GM12878 (cell line): ENCODE measurements around the gene KRTAP10-7.

Experiments used
- CTCF ChIP-seq, 3 experiments: IDR thresholded peaks in 2 of 3; conservative IDR thresholded peaks in 1 of 3; 2 replicates each; pipeline ENCODE4 v1.5.1; 2011; ENCODE audit warnings: low read depth in 3 of 3, low read length in 3 of 3, mild to moderate bottlenecking in 3 of 3, control low read depth in 2 of 3, moderate library complexity in 2 of 3, inconsistent platforms in 1 of 3, mixed read lengths in 1 of 3; ENCODE audit not compliant: control insufficient read depth in 2 of 3, insufficient read depth in 1 of 3; ENCODE audit errors: extremely low read depth in 1 of 3
- POLR2A ChIP-seq: IDR thresholded peaks from 2 replicates; pipeline ENCODE4 v1.6.1; 2011; ENCODE audit warnings: low read depth, mild to moderate bottlenecking, low read length
- ZBTB4 ChIP-seq: fragments of 450-650 bp; formaldehyde crosslinking; IDR thresholded peaks from 2 replicates; pipeline ENCODE4 v1.4.0; 2022; ENCODE audit warnings: mild to moderate bottlenecking, moderate library complexity

- no peak for TF ChIP-seq POLR2A
- no peak for TF ChIP-seq ZBTB4 (CRISPR knock-in tag)
- no peak for TF ChIP-seq CTCF (IDR thresholded peaks at IDR 0.05 in 2 of 3, conservative IDR thresholded peaks at IDR 0.05 in 1 of 3; ENCODE audit: control insufficient read depth in 2 of 3, extremely low read depth in 1 of 3, insufficient read depth in 1 of 3, low read depth in 3 of 3, low read length in 3 of 3)
Measured at GRCh38 chr21:44601596-44602462, 1.4 kb downstream of the KRTAP10-7 start.
